GM23338 (cell line): ENCODE measurements around the gene NME5. TPM values are rescaled to one million over a fixed set of nuclear protein-coding genes. Genes with fewer than 3 reads are reported as not detected.

Experiments used
- ATAC-seq: fragments of 200-7000 bp; cut with Tn5 transposase; 3 replicates; pipeline ENCODE4 v1.9.1; 2020
- DNase-seq: peaks from one replicate; pipeline ENCODE4 v3.0.0-alpha.2; 2015; ENCODE audit warnings: low spot score
- H2AFZ ChIP-seq: fragments of 200-600 bp; sonication (generic); 2 replicates; pipeline ENCODE4 v1.8.0; 2016; ENCODE audit warnings: antibody characterized with exemption, mild to moderate bottlenecking, moderate library complexity
- H3F3A ChIP-seq: fragments of 200-600 bp; sonication (generic); replicated peaks from 2 replicates; pipeline ENCODE4 v1.8.0; 2017; ENCODE audit warnings: antibody characterized with exemption, mixed run types, low read depth
- H3K27ac ChIP-seq: fragments of 200-600 bp; sonication (generic); 2 replicates; pipeline ENCODE4 v1.6.1; 2016; ENCODE audit warnings: low read depth
- H3K27me3 ChIP-seq: fragments of 200-600 bp; sonication (generic); 2 replicates; pipeline ENCODE4 v1.8.0; 2016; ENCODE audit warnings: mild to moderate bottlenecking, mixed run types, moderate library complexity; ENCODE audit not compliant: insufficient read depth
- H3K36me3 ChIP-seq: fragments of 200-600 bp; sonication (generic); 2 replicates; pipeline ENCODE4 v1.8.0; 2016; ENCODE audit warnings: mild to moderate bottlenecking; ENCODE audit not compliant: insufficient read depth
- H3K4me1 ChIP-seq: fragments of 200-600 bp; sonication (generic); 2 replicates; pipeline ENCODE4 v1.8.0; 2016; ENCODE audit warnings: mild to moderate bottlenecking, moderate library complexity; ENCODE audit not compliant: insufficient read depth
- H3K4me2 ChIP-seq: fragments of 200-600 bp; sonication (generic); 2 replicates; pipeline ENCODE4 v1.7.1; 2017; ENCODE audit warnings: mixed run types
- H3K4me3 ChIP-seq: fragments of 200-600 bp; sonication (generic); 2 replicates; pipeline ENCODE4 v1.6.1; 2016; ENCODE audit warnings: mixed run types
- H3K79me2 ChIP-seq: fragments of 200-600 bp; sonication (generic); replicated peaks from 2 replicates; pipeline ENCODE4 v1.8.0; 2017; ENCODE audit warnings: mild to moderate bottlenecking; ENCODE audit not compliant: insufficient read depth
- H3K9me2 ChIP-seq: fragments of 200-600 bp; sonication (generic); 2 replicates; pipeline ENCODE4 v1.8.0; 2017; ENCODE audit not compliant: insufficient read depth
- H4K20me1 ChIP-seq: fragments of 200-600 bp; sonication (generic); replicated peaks from 2 replicates; pipeline ENCODE4 v1.8.0; 2017; ENCODE audit warnings: mild to moderate bottlenecking; ENCODE audit not compliant: insufficient read depth
- H3K27ac Mint-ChIP-seq: 2 replicates; pipeline ENCODE4 v1.8.0; 2020; ENCODE audit warnings: inconsistent platforms, mild to moderate bottlenecking, moderate library complexity, mixed read lengths
- H3K27me3 Mint-ChIP-seq: 3 replicates; pipeline ENCODE4 v1.8.0; 2022; ENCODE audit warnings: low read depth, mild to moderate bottlenecking, moderate library complexity, mixed read lengths, inconsistent platforms; ENCODE audit not compliant: insufficient read depth, poor library complexity
- H3K36me3 Mint-ChIP-seq: 3 replicates; pipeline ENCODE4 v1.8.0; 2021; ENCODE audit warnings: low read depth, mild to moderate bottlenecking, inconsistent platforms, moderate library complexity, mixed read lengths
- H3K4me1 Mint-ChIP-seq: 3 replicates; pipeline ENCODE4 v1.8.0; 2020; ENCODE audit warnings: mild to moderate bottlenecking, inconsistent platforms, mixed read lengths
- H3K4me3 Mint-ChIP-seq: 3 replicates; pipeline ENCODE4 v1.8.0; 2021; ENCODE audit warnings: moderate library complexity, mild to moderate bottlenecking, inconsistent platforms, mixed read lengths
- H3K9me3 Mint-ChIP-seq: 3 replicates; pipeline ENCODE4 v1.8.0; 2020; ENCODE audit warnings: moderate library complexity, mild to moderate bottlenecking, inconsistent platforms, mixed read lengths
- CREB1 ChIP-seq: fragments of 250-450 bp; sonication (Bioruptor Pico); IDR thresholded peaks from 2 replicates; pipeline ENCODE4 v1.5.0; 2020; ENCODE audit warnings: low read depth, mild to moderate bottlenecking, moderate library complexity
- CTCF ChIP-seq, 2 experiments: fragments of 200-600 bp in 1 of 2; sonication (generic) in 1 of 2; conservative IDR thresholded peaks; 2 replicates each; pipeline versions ENCODE4 v1.5.1 to v1.6.1; 2016 to 2017; ENCODE audit warnings: antibody characterized with exemption in 2 of 2, low read depth in 2 of 2, mild to moderate bottlenecking in 2 of 2, moderate library complexity in 1 of 2
- ETS1 ChIP-seq: IDR thresholded peaks from 2 replicates; pipeline ENCODE4 v1.6.1; 2016; ENCODE audit warnings: antibody characterized with exemption
- EZH2 ChIP-seq: fragments of 200-600 bp; sonication (generic); IDR thresholded peaks from one replicate; pipeline ENCODE4 v1.8.0; 2017; ENCODE audit warnings: antibody characterized with exemption, mild to moderate bottlenecking, low read depth; ENCODE audit not compliant: unreplicated experiment
- EZH2phosphoT487 ChIP-seq: fragments of 200-600 bp; sonication (generic); IDR thresholded peaks from one replicate; pipeline ENCODE4 v1.8.1; 2018; ENCODE audit warnings: antibody characterized with exemption; ENCODE audit not compliant: unreplicated experiment
- JUNB ChIP-seq: IDR thresholded peaks from one replicate; pipeline ENCODE4 v1.6.1; 2016; ENCODE audit warnings: antibody characterized with exemption; ENCODE audit not compliant: unreplicated experiment
- NANOG ChIP-seq: IDR thresholded peaks from 2 replicates; pipeline ENCODE4 v1.6.1; 2016; ENCODE audit warnings: antibody characterized with exemption, borderline replicate concordance
- POLR2AphosphoS5 ChIP-seq: IDR thresholded peaks from 2 replicates; pipeline ENCODE4 v1.6.1; 2016; ENCODE audit warnings: antibody characterized with exemption, low read depth
- REST ChIP-seq: IDR thresholded peaks from one replicate; pipeline ENCODE4 v1.6.1; 2018; ENCODE audit warnings: antibody characterized with exemption; ENCODE audit not compliant: unreplicated experiment
- STAT1 ChIP-seq: IDR thresholded peaks from one replicate; pipeline ENCODE4 v1.6.1; 2016; ENCODE audit warnings: antibody characterized with exemption; ENCODE audit not compliant: unreplicated experiment
- ZNF114 ChIP-seq: fragments of 250-450 bp; sonication (Bioruptor Pico); IDR thresholded peaks from 2 replicates; pipeline ENCODE4 v1.5.0; 2020; ENCODE audit warnings: mild to moderate bottlenecking, moderate library complexity
- ZNF331 ChIP-seq: fragments of 250-450 bp; sonication (Bioruptor Pico); IDR thresholded peaks from 2 replicates; pipeline ENCODE4 v1.5.0; 2020; ENCODE audit warnings: low read depth, mild to moderate bottlenecking, moderate library complexity
- ZNF462 ChIP-seq: fragments of 250-450 bp; sonication (Bioruptor Pico); IDR thresholded peaks from 2 replicates; pipeline ENCODE4 v1.5.0; 2020; ENCODE audit warnings: mild to moderate bottlenecking, moderate library complexity
- polyA plus RNA-seq: library from polyadenylated mRNA; unstranded; fragments of >200 nt; fragmentation: Nextera tagmentation; extraction: Ambion mirVana; gene quantifications from 2 replicates; pipeline ENCODE4 v1.2.1, GENCODE V29; 2016
- total RNA-seq: library from RNA; depleted of rRNA; stranded (reverse); fragments of >200 nt; shearing (Covaris generic); gene quantifications from 2 replicates; pipeline ENCODE4 v1.2.3, GENCODE V29; 2014

NME5 gene
- total and polyA plus RNA-seq, 2 experiments from 2014 or later, result 0.45 TPM; not detected in 1

- Histone ChIP-seq H3K4me3 (peak overlapping the region; percentile 13; the same call in 1 of the 2 replicates), H3K9me2 (no peaks in the 10 kb centered on the region), H3K27me3 (peaks cover 55% of the 10 kb centered on the region), H3K27ac (no peak overlapping the region), H3K79me2 (no peaks in the 10 kb centered on the region), H3F3A (no peaks in the 10 kb centered on the region), H3K4me2 (peak overlapping the region; percentile 61), H3K4me1 (peaks cover 18% of the 10 kb centered on the region), H2AFZ (no peak overlapping the region), H4K20me1 (0 out of 2 replicates have a peak, but pooled peaks cover 3% of the 10 kb centered on the region), H3K36me3 (no peaks in the 10 kb centered on the region)
- H3K27me3 Mint-ChIP-seq, result peaks cover 40% of the 10 kb centered on the region
- no peaks in the 10 kb centered on the region; the same call in 2 of the 3 replicates for H3K36me3 Mint-ChIP-seq
- DNase-seq, result peak; percentile 47
- no peak for TF ChIP-seq ETS1
- TF ChIP-seq NANOG, result no peak
- TF ChIP-seq ZNF114, result no peak
- TF ChIP-seq CTCF (conservative IDR thresholded peaks at IDR 0.05; ENCODE audit: low read depth in 2 of 2), result no peak
- TF ChIP-seq POLR2AphosphoS5, result no peak
- no peak for TF ChIP-seq REST
- TF ChIP-seq STAT1, result no peak
- no peak for TF ChIP-seq JUNB
- TF ChIP-seq ZNF462 (CRISPR knock-in tag), result no peak
- TF ChIP-seq ZNF331 (CRISPR knock-in tag), result no peak
- TF ChIP-seq EZH2phosphoT487, result no peak
- TF ChIP-seq EZH2, result no peak
- no peak for TF ChIP-seq CREB1 (CRISPR knock-in tag)
- ATAC-seq, result peak; percentile 90
- H3K9me3 Mint-ChIP-seq, result peaks cover 4% of the 10 kb centered on the region; the same call in 1 of the 3 replicates
- no peak overlapping the region for H3K4me3 Mint-ChIP-seq
- no peak overlapping the region for H3K27ac Mint-ChIP-seq
- H3K4me1 Mint-ChIP-seq, result peaks cover 24% of the 10 kb centered on the region
Observed at GRCh38 chr5:138103319-138103637, 36.0 kb downstream of the NME5 start.
